Neural cell (in vitro differentiated cells): Measurements from ENCODE around the gene ANKRD42. TPM values are rescaled to one million over a fixed set of nuclear protein-coding genes. Genes with fewer than 3 reads are reported as not detected.

Experiments used
- H2AFZ ChIP-seq: fragments of 200-600, 300-800 bp; sonication (generic), shearing (Covaris generic); 2 replicates; pipeline ENCODE4 v1.6.0; 2014; ENCODE audit warnings: low read depth, mild to moderate bottlenecking, antibody characterized with exemption, low read length, moderate library complexity
- H3F3A ChIP-seq: fragments of 200-600 bp; shearing (Covaris generic); 2 replicates; pipeline ENCODE4 v1.6.1; 2016; ENCODE audit warnings: mild to moderate bottlenecking, moderate library complexity, mixed read lengths, antibody characterized with exemption, low read length; ENCODE audit not compliant: insufficient read depth, poor library complexity, severe bottlenecking
- H3K27ac ChIP-seq: fragments of 200-600, 300-800 bp; sonication (generic), shearing (Covaris generic); 2 replicates; pipeline ENCODE4 v1.5.1; 2014; ENCODE audit warnings: mild to moderate bottlenecking, low read length, moderate library complexity
- H3K27me3 ChIP-seq: fragments of 300-800, 200-600 bp; sonication (generic), shearing (Covaris generic); 2 replicates; pipeline ENCODE4 v1.6.0; 2014; ENCODE audit warnings: mild to moderate bottlenecking, low read depth, low read length, moderate library complexity; ENCODE audit not compliant: insufficient read depth
- H3K36me3 ChIP-seq: fragments of 300-800, 200-600 bp; sonication (generic), shearing (Covaris generic); 2 replicates; pipeline ENCODE4 v1.5.1; 2014; ENCODE audit warnings: mild to moderate bottlenecking, antibody characterized with exemption, low read length, moderate library complexity; ENCODE audit not compliant: insufficient read depth
- H3K4me2 ChIP-seq: fragments of 300-800, 200-600 bp; sonication (generic), shearing (Covaris generic); 2 replicates; pipeline ENCODE4 v1.6.0; 2014; ENCODE audit warnings: mild to moderate bottlenecking, low read length
- H3K4me3 ChIP-seq: fragments of 300-800, 200-600 bp; sonication (generic), shearing (Covaris generic); 2 replicates; pipeline ENCODE4 v1.5.1; 2014; ENCODE audit warnings: mild to moderate bottlenecking, low read length, moderate library complexity
- H3K79me2 ChIP-seq: fragments of 200-600 bp; shearing (Covaris generic); replicated peaks from 2 replicates; pipeline ENCODE4 v1.6.0; 2014; ENCODE audit warnings: mild to moderate bottlenecking, low read length, moderate library complexity; ENCODE audit not compliant: insufficient read depth
- H3K9ac ChIP-seq: fragments of 300-800, 200-600 bp; sonication (generic), shearing (Covaris generic); 2 replicates; pipeline ENCODE4 v1.6.1; 2016; ENCODE audit warnings: mild to moderate bottlenecking, low read length, mixed read lengths
- H3K9me2 ChIP-seq: fragments of 200-600 bp; shearing (Covaris generic); 2 replicates; pipeline ENCODE4 v1.6.1; 2016; ENCODE audit warnings: mild to moderate bottlenecking, low read length, mixed read lengths; ENCODE audit not compliant: insufficient read depth
- H3K9me3 ChIP-seq: fragments of 200-600, 300-800 bp; sonication (generic), shearing (Covaris generic); 2 replicates; pipeline ENCODE4 v1.6.1; 2016; ENCODE audit warnings: mild to moderate bottlenecking, mixed run types, low read length, moderate library complexity, mixed read lengths
- H4K20me1 ChIP-seq: fragments of 200-600 bp; shearing (Covaris generic); 2 replicates; pipeline ENCODE4 v1.6.1; 2016; ENCODE audit warnings: mild to moderate bottlenecking, mixed run types; ENCODE audit not compliant: insufficient read depth
- EP300 ChIP-seq: fragments of 450-650 bp; conservative IDR thresholded peaks from 2 replicates; pipeline ENCODE4 v1.6.1; 2014; ENCODE audit warnings: antibody characterized with exemption, mild to moderate bottlenecking, moderate library complexity; ENCODE audit not compliant: poor library complexity, severe bottlenecking
- EZH2 ChIP-seq: fragments of 200-600, 300-800 bp; shearing (Covaris generic), sonication (generic); IDR thresholded peaks from 2 replicates; pipeline ENCODE4 v1.6.1; 2014; ENCODE audit warnings: antibody characterized with exemption, low read length, borderline replicate concordance, mild to moderate bottlenecking; ENCODE audit not compliant: insufficient read depth, poor library complexity, severe bottlenecking
- MXI1 ChIP-seq: fragments of 450-650 bp; conservative IDR thresholded peaks from 2 replicates; pipeline ENCODE4 v1.6.1; 2014; ENCODE audit warnings: antibody characterized with exemption, mild to moderate bottlenecking; ENCODE audit not compliant: poor library complexity, severe bottlenecking
- POLR2AphosphoS5 ChIP-seq: IDR thresholded peaks from 2 replicates; pipeline ENCODE4 v1.6.1; 2012
- RAD21 ChIP-seq: fragments of 450-650 bp; conservative IDR thresholded peaks from 2 replicates; pipeline ENCODE4 v1.6.1; 2014; ENCODE audit warnings: antibody characterized with exemption, mild to moderate bottlenecking, moderate library complexity
- SMC3 ChIP-seq: fragments of 450-650 bp; conservative IDR thresholded peaks from 2 replicates; pipeline ENCODE4 v1.6.1; 2014; ENCODE audit warnings: antibody characterized with exemption, mild to moderate bottlenecking, moderate library complexity; ENCODE audit not compliant: poor library complexity
- TAF1 ChIP-seq: IDR thresholded peaks from 2 replicates; pipeline ENCODE4 v1.6.1; 2012; ENCODE audit warnings: low read depth
- polyA minus RNA-seq: library from RNA; depleted of rRNA, polyadenylated mRNA; stranded (reverse); fragments of >200 nt; gene quantifications from 2 replicates; pipeline ENCODE4 v1.2.3, GENCODE V29; 2014
- polyA plus RNA-seq: library from polyadenylated mRNA; depleted of rRNA; stranded (reverse); fragments of >200 nt; gene quantifications from 2 replicates; pipeline ENCODE4 v1.2.3, GENCODE V29; 2014
- TF ChIP-seq, protein P1 (sequence below): IDR thresholded peaks from 2 replicates; pipeline ENCODE4 v1.6.1; 2012; ENCODE audit warnings: borderline replicate concordance
- TF ChIP-seq, protein P2 (sequence below): fragments of 450-650 bp; IDR thresholded peaks from 2 replicates; pipeline ENCODE4 v1.5.1; 2014; ENCODE audit warnings: antibody characterized with exemption, mild to moderate bottlenecking, moderate library complexity; ENCODE audit not compliant: poor library complexity, severe bottlenecking

The ANKRD42 gene
- polyA plus RNA-seq = 11.5 and 16.1 TPM in 2 replicates
- polyA minus RNA-seq = 20.8 and 22.4 TPM in 2 replicates

DNA sequence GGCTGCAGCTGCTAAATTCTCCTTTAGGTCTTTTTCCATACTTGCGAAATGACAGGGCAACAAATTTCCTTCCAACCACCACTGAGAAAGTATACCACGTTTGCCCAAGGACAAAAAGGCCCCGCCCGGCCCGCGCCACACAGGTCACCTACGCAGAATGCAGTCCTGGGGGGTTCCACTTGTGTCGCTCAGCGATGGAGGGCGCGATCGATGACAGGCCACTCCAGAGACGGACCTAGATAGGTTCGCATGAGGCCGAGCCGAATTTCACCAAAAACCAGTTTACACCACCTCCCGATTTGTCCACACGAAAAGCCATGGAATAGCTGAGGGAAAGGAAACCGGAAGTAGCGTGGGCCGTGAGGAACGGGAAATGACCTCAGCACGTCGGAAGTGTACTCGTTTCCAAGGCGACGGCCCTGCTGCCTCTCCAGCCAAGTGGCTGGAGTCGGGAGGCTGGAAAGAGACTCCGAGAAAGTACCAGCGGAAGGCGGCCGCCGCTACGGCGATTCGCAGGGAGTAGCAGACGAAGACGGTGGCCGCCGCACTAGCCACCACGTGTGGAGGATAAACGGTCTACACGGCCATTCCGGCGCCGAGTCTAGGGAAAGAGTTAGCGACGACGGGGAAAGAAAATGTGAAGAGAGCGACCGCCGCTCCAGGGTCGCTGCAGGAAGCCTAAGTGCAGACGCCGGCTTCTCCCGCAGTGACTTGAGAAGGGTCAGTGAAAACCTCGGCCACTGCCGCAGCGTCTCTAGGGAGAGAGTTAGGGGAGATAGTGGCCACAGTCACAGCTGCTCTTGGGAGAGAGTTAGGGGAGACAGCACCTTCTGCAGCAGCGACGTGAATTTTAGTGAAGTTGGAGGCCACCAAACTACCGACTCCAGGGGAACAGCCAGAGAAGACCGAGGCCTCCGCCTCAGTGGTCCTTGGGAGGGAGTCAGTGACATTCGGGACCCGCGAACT lies at the start of gene ANKRD42:
ANKRD42 (plus strand) TSS at position 398 of the 966 bp plus-strand sequence. CDS start 959 bp downstream, outside the sequence.
- H3K27ac ChIP-seq = peak within 1 kb of the TSS; percentile 81
- no peaks in the 10 kb centered on the region for H3K9me2 ChIP-seq
- TF ChIP-seq, protein P1, sequence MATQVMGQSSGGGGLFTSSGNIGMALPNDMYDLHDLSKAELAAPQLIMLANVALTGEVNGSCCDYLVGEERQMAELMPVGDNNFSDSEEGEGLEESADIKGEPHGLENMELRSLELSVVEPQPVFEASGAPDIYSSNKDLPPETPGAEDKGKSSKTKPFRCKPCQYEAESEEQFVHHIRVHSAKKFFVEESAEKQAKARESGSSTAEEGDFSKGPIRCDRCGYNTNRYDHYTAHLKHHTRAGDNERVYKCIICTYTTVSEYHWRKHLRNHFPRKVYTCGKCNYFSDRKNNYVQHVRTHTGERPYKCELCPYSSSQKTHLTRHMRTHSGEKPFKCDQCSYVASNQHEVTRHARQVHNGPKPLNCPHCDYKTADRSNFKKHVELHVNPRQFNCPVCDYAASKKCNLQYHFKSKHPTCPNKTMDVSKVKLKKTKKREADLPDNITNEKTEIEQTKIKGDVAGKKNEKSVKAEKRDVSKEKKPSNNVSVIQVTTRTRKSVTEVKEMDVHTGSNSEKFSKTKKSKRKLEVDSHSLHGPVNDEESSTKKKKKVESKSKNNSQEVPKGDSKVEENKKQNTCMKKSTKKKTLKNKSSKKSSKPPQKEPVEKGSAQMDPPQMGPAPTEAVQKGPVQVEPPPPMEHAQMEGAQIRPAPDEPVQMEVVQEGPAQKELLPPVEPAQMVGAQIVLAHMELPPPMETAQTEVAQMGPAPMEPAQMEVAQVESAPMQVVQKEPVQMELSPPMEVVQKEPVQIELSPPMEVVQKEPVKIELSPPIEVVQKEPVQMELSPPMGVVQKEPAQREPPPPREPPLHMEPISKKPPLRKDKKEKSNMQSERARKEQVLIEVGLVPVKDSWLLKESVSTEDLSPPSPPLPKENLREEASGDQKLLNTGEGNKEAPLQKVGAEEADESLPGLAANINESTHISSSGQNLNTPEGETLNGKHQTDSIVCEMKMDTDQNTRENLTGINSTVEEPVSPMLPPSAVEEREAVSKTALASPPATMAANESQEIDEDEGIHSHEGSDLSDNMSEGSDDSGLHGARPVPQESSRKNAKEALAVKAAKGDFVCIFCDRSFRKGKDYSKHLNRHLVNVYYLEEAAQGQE = peak; percentile 74
- peak; percentile 86 for TF ChIP-seq POLR2AphosphoS5
- peak; percentile 98 for TF ChIP-seq MXI1
- TF ChIP-seq, protein P2, sequence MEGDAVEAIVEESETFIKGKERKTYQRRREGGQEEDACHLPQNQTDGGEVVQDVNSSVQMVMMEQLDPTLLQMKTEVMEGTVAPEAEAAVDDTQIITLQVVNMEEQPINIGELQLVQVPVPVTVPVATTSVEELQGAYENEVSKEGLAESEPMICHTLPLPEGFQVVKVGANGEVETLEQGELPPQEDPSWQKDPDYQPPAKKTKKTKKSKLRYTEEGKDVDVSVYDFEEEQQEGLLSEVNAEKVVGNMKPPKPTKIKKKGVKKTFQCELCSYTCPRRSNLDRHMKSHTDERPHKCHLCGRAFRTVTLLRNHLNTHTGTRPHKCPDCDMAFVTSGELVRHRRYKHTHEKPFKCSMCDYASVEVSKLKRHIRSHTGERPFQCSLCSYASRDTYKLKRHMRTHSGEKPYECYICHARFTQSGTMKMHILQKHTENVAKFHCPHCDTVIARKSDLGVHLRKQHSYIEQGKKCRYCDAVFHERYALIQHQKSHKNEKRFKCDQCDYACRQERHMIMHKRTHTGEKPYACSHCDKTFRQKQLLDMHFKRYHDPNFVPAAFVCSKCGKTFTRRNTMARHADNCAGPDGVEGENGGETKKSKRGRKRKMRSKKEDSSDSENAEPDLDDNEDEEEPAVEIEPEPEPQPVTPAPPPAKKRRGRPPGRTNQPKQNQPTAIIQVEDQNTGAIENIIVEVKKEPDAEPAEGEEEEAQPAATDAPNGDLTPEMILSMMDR = no peak
- TF ChIP-seq RAD21 = peak; percentile 43
- peak; percentile 47 for TF ChIP-seq EP300
- peak; percentile 54 for TF ChIP-seq SMC3
- peak; percentile 76 for TF ChIP-seq TAF1
- no peak for TF ChIP-seq EZH2

DNA sequence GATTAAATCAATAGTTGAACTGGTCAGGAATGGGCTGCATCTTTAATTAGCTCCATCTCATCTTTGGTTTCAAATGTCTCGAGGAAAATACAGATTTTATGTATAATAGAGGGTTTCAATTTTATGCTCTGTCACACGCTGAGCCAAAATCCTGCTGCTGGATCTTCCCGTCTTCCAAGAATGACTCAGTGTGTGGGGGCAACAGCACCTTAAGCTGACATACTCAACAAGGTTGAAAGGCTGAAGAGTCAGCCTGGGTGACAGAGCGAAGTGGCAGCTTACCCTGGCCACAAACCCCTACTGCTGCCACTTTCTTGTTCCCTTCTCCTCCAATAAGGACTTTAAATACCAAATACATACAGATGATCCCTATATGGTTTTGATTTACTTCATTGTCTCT lies 45.6 kb upstream of the ANKRD42 start:
- no peaks in the 10 kb centered on the region for H3F3A ChIP-seq
- no peak overlapping the region for H3K9ac ChIP-seq
- no peaks in the 10 kb centered on the region for H3K9me3 ChIP-seq
- no peaks in the 10 kb centered on the region for H3K36me3 ChIP-seq
- H3K27ac ChIP-seq = no peak overlapping the region
- TF ChIP-seq, protein P2 = no peak
- no peak for TF ChIP-seq POLR2AphosphoS5
- no peak for TF ChIP-seq TAF1
- no peak for TF ChIP-seq RAD21
- no peak overlapping the region for H3K4me2 ChIP-seq
- no peaks in the 10 kb centered on the region for H3K27me3 ChIP-seq
- H3K79me2 ChIP-seq = no peaks in the 10 kb centered on the region
- H2AFZ ChIP-seq = no peak overlapping the region
- no peaks in the 10 kb centered on the region for H4K20me1 ChIP-seq
- no peaks in the 10 kb centered on the region for H3K9me2 ChIP-seq
- no peak overlapping the region for H3K4me3 ChIP-seq

More for the DNA sequence above, at the start of gene ANKRD42:
- Histone ChIP-seq H3F3A (no peaks in the 10 kb centered on the region), H3K4me2 (peak within 1 kb of the TSS; percentile 91), H2AFZ (peak within 1 kb of the TSS; percentile 90), H3K4me3 (peak within 1 kb of the TSS; percentile 80), H3K9ac (peak within 1 kb of the TSS; percentile 90), H4K20me1 (no peaks in the 10 kb centered on the region), H3K9me3 (no peaks in the 10 kb centered on the region), H3K36me3 (no peaks in the 10 kb centered on the region), H3K27me3 (no peaks in the 10 kb centered on the region), H3K79me2 (peaks cover 23% of the 10 kb centered on the region)
